K562 (cell line): ENCODE results near the gene MAP1S. TPM values are rescaled to one million over a fixed set of nuclear protein-coding genes. Genes with fewer than 3 reads are reported as not detected.

Source experiments
- BMI1 ChIP-seq: fragments of 150-350 bp; IDR thresholded peaks from 2 replicates; pipeline ENCODE4 v1.6.1; 2014; ENCODE audit warnings: low read length
- BRCA1 ChIP-seq, 2 experiments: fragments of 450-650 bp in 1 of 2; sonication (generic) in 1 of 2; formaldehyde crosslinking in 1 of 2; IDR thresholded peaks; 2 replicates each; pipeline versions ENCODE4 v1.5.0 to v1.6.1; 2017 to 2020; ENCODE audit warnings: mild to moderate bottlenecking in 1 of 2, missing genetic modification reagents in 1 of 2
- BRF1 ChIP-seq: IDR thresholded peaks from 3 replicates; pipeline ENCODE4 v1.6.1; 2011; ENCODE audit warnings: borderline replicate concordance, mild to moderate bottlenecking; ENCODE audit not compliant: insufficient read length; ENCODE audit errors: extremely low read depth
- CEBPB ChIP-seq: fragments of 450-650 bp; IDR thresholded peaks from 2 replicates; pipeline ENCODE4 v1.6.1; 2016; ENCODE audit warnings: missing genetic modification characterization, missing compliant biosample characterization
- E2F4 ChIP-seq: sonication (generic); formaldehyde crosslinking; IDR thresholded peaks from 2 replicates; pipeline ENCODE4 v1.8.0; 2022; ENCODE audit warnings: mild to moderate bottlenecking, low read depth, missing genetic modification reagents
- ELF4 ChIP-seq: fragments of 450-650 bp; formaldehyde crosslinking; IDR thresholded peaks from 2 replicates; pipeline ENCODE4 v1.4.0; 2022; ENCODE audit warnings: missing genetic modification characterization
- GTF2A2 ChIP-seq: IDR thresholded peaks from 2 replicates; pipeline ENCODE4 v1.6.1; 2016; ENCODE audit warnings: mild to moderate bottlenecking, missing genetic modification characterization, missing compliant biosample characterization
- HEY1 ChIP-seq: fragments of 250-450 bp; sonication (Bioruptor Pico); IDR thresholded peaks from 2 replicates; pipeline ENCODE4 v1.5.0; 2020; ENCODE audit warnings: mild to moderate bottlenecking, moderate library complexity, borderline replicate concordance
- KLF1 ChIP-seq: fragments of 450-650 bp; IDR thresholded peaks from 2 replicates; pipeline ENCODE4 v1.6.1; 2016; ENCODE audit warnings: missing genetic modification characterization, missing compliant biosample characterization
- NFYB ChIP-seq: IDR thresholded peaks from 2 replicates; pipeline ENCODE4 v1.6.1; 2011; ENCODE audit warnings: mild to moderate bottlenecking, moderate library complexity; ENCODE audit not compliant: insufficient read length; ENCODE audit errors: extremely low read depth
- NR2C2 ChIP-seq, 2 experiments: fragments of 200-800 bp in 1 of 2; sonication (Bioruptor generic) in 1 of 2; sonication (generic) in 1 of 2; formaldehyde crosslinking in 1 of 2; IDR thresholded peaks; 2 replicates each; pipeline versions ENCODE4 v1.6.1 to v1.8.0; 2016 to 2022; ENCODE audit warnings: mild to moderate bottlenecking in 1 of 2, missing compliant biosample characterization in 1 of 2, missing genetic modification characterization in 1 of 2, missing genetic modification reagents in 1 of 2
- OTX1 ChIP-seq: fragments of 450-650 bp; formaldehyde crosslinking; IDR thresholded peaks from 2 replicates; pipeline ENCODE4 v1.4.0; 2022; ENCODE audit warnings: mild to moderate bottlenecking
- RBM14 ChIP-seq: fragments of 200-400 bp; formaldehyde crosslinking; IDR thresholded peaks from 2 replicates; pipeline ENCODE4 v1.6.1; 2018; ENCODE audit warnings: low read depth, mild to moderate bottlenecking, low read length, moderate library complexity, borderline replicate concordance; ENCODE audit not compliant: insufficient read depth
- RFX5 ChIP-seq: IDR thresholded peaks from 2 replicates; pipeline ENCODE4 v1.6.1; 2011; ENCODE audit warnings: low read depth, mild to moderate bottlenecking, improper control_type of control experiment, low read length
- TSC22D4 ChIP-seq: fragments of 450-650 bp; IDR thresholded peaks from 2 replicates; pipeline ENCODE4 v1.6.1; 2016; ENCODE audit warnings: missing genetic modification characterization, missing biosample characterization, control low read depth
- ZNF197 ChIP-seq: fragments of 200-800 bp; sonication (Bioruptor generic); IDR thresholded peaks from 2 replicates; pipeline ENCODE4 v1.6.1; 2016; ENCODE audit warnings: low read depth, missing genetic modification characterization, missing compliant biosample characterization
- ZNF347 ChIP-seq: fragments of 450-650 bp; formaldehyde crosslinking; IDR thresholded peaks from 2 replicates; pipeline ENCODE4 v1.4.0; 2020; ENCODE audit warnings: low read depth, mild to moderate bottlenecking, moderate library complexity
- ZNF407 ChIP-seq: fragments of 450-650 bp; IDR thresholded peaks from 2 replicates; pipeline ENCODE4 v1.6.1; 2016; ENCODE audit warnings: low read depth
- ZNF431 ChIP-seq: sonication (generic); formaldehyde crosslinking; IDR thresholded peaks from 2 replicates; pipeline ENCODE4 v1.8.0; 2022; ENCODE audit warnings: mild to moderate bottlenecking, missing genetic modification reagents
- ZNF780A ChIP-seq: fragments of 250-450 bp; sonication (Bioruptor Pico); IDR thresholded peaks from 2 replicates; pipeline ENCODE4 v1.5.0; 2021; ENCODE audit warnings: mild to moderate bottlenecking
- polyA plus RNA-seq, 8 experiments: library from polyadenylated mRNA; depleted of rRNA in 4 of 8; stranded (reverse) in 5 of 8; unstranded in 3 of 8; fragments of >200 nt; fragmentation: Nextera tagmentation in 2 of 8; fragmentation: Illumina TruSeq in 1 of 8; extraction: Ambion mirVana in 2 of 8; extraction: Trizol in 1 of 8; gene quantifications; 2 replicates each; pipeline versions ENCODE4 v1.2.1 to v1.2.3, GENCODE V29; 2011 to 2014; ENCODE audit warnings: inconsistent platforms in 1 of 8, missing spikeins in 1 of 8
- total RNA-seq, 7 experiments: library from RNA; depleted of rRNA in 6 of 7; stranded (reverse); fragments of >200 nt in 6 of 7; fragmentation: Illumina TruSeq in 2 of 7; extraction: Trizol in 2 of 7; gene quantifications; 2 replicates each; pipeline versions ENCODE4 v1.2.1 to v1.2.3, GENCODE V29; 2011 to 2021; ENCODE audit warnings: low replicate concordance in 1 of 7

Gene MAP1S
- total and polyA plus RNA-seq, 9 of the 15 experiments (the other 6 are each of a cell fraction or from before 2014, with no cell fraction given): 2.0 to 81.0 (median 9.5) TPM

- TF ChIP-seq RFX5: peak; percentile 80
- TF ChIP-seq ZNF407: no peak
- no peak for TF ChIP-seq BRCA1 (IDR thresholded peaks at IDR 0.05)
- TF ChIP-seq BRCA1 (CRISPR knock-in tag; IDR thresholded peaks at IDR 0.05): no peak
- no peak for TF ChIP-seq NFYB
- TF ChIP-seq ZNF780A (CRISPR knock-in tag): no peak
- TF ChIP-seq CEBPB (tag): no peak
- TF ChIP-seq TSC22D4 (tag): no peak
- TF ChIP-seq BMI1: peak; percentile 85
- TF ChIP-seq ZNF431 (CRISPR knock-in tag): no peak
- TF ChIP-seq GTF2A2: no peak
- no peak for TF ChIP-seq ZNF347
- TF ChIP-seq ELF4: no peak
- no peak for TF ChIP-seq E2F4 (CRISPR knock-in tag)
- no peak for TF ChIP-seq HEY1 (CRISPR knock-in tag)
- TF ChIP-seq RBM14: no peak
- no peak for TF ChIP-seq BRF1
- TF ChIP-seq NR2C2 (CRISPR knock-in tag; IDR thresholded peaks at IDR 0.05): no peak
- TF ChIP-seq NR2C2 (tag; IDR thresholded peaks at IDR 0.05): 0 out of 2 replicates have a peak, but pooled peaks have one; percentile 14
- no peak for TF ChIP-seq ZNF197
- TF ChIP-seq OTX1 (CRISPR knock-in tag): no peak
- no peak for TF ChIP-seq KLF1
Observed at GRCh38 chr19:17743874-17744580, 24.7 kb downstream of the MAP1S start (continued).
